SK-N-MC (cell line): ENCODE measurements around the gene PIK3CB.

Experiments
- EZH2 ChIP-seq: fragments of 200-600 bp; sonication (generic); IDR thresholded peaks from one replicate; pipeline ENCODE4 v1.6.1; 2017; ENCODE audit warnings: antibody characterized with exemption
- FOXP2 ChIP-seq: optimal IDR thresholded peaks from 2 replicates; pipeline ENCODE3; 2011; ENCODE audit warnings: mild to moderate bottlenecking, moderate library complexity; ENCODE audit not compliant: insufficient read depth; ENCODE audit errors: extremely low read length, control extremely low read depth
- POLR2AphosphoS5 ChIP-seq: IDR thresholded peaks from 2 replicates; pipeline ENCODE4 v1.6.1; 2012; ENCODE audit warnings: mild to moderate bottlenecking, low read depth, low read length, borderline replicate concordance

- TF ChIP-seq EZH2, result no peak
- TF ChIP-seq POLR2AphosphoS5, result no peak
- TF ChIP-seq FOXP2, result no peak
Measured at GRCh38 chr3:138817695-138818094, 17.0 kb downstream of the PIK3CB start.
